ENCODE measurements around the gene EML5. TPM values are rescaled to one million over a fixed set of nuclear protein-coding genes. Genes with fewer than 3 reads are reported as not detected.

EML5 gene
- total and polyA plus RNA-seq, 2 of the 13 experiments (the other 11 are each of a cell fraction or from before 2014, with no cell fraction given) = 0.11 TPM; not detected in 1

DNA sequence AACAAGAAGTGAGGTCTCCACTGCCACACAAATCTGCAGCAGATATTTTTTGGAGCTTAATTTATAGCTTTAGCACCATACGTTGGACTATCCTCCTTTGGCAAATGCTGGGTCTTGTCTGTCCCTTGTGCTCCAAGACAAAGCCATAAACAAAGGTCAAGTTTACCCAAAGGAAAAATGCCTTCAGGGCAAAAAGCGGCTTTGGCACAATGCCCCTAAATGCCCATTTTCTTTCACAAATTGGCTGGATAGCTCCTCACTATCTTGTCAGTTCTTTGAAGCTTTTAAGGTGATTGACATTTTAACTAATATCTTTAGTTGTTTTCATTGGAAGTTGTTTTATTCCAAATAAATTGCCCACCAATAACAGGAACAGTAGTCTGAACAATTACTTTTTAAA is 59.6 kb downstream of the EML5 start:
- H4K20me1 ChIP-seq (ENCODE audit: insufficient read depth, low read length) = no peaks in the 10 kb centered on the region
- no peaks in the 10 kb centered on the region for H3K36me3 ChIP-seq (replicated peaks in 1 of 2; ENCODE audit: control insufficient read depth in 1 of 2, insufficient read depth in 2 of 2, low read length in 2 of 2)
- H3K4me1 ChIP-seq (ENCODE audit: insufficient read depth, low read length) = no peaks in the 10 kb centered on the region
- H3K4me3 ChIP-seq (replicated peaks in 1 of 3; ENCODE audit: insufficient read depth in 1 of 3, low read depth in 2 of 3, low read length in 3 of 3) = no peak overlapping the region
- no peak overlapping the region for H2AFZ ChIP-seq (ENCODE audit: low read length)
- ChIA-PET POLR2A (no interaction called here), CTCF (ENCODE audit: low intra/inter-chr PET ratio, low total read pairs) (no interaction called here)
- no peaks in the 10 kb centered on the region for H3K27me3 ChIP-seq (ENCODE audit: control insufficient read depth in 1 of 2, insufficient read depth in 2 of 2, low read length in 2 of 2)
- BruUV-seq (replicated peaks) = no TSS peak
- DNase-seq (ENCODE audit: low spot score) (no peak), ATAC-seq (no peak), FAIRE-seq (no peak)
- no peak overlapping the region for H3K9ac ChIP-seq (ENCODE audit: insufficient read depth, low read depth, low read length)
- intact Hi-C loops (cut with micrococcal nuclease; ENCODE audit: unreplicated experiment) = no loop called here
- in situ Hi-C loops (cut with HindIII; ENCODE audit: extremely low pct_ligation_motif_present, low pct_unique_long_range_greater_than_20kb) = no loop called here
- H3K27ac ChIP-seq (ENCODE audit: extremely low read length, insufficient read depth, low read length) = no peak overlapping the region
- TF ChIP-seq ZNF460 (CRISPR knock-in tag; IDR thresholded peaks at IDR 0.05; ENCODE audit: borderline replicate concordance) = no peak
- TF ChIP-seq HNRNPLL (IDR thresholded peaks at IDR 0.05; ENCODE audit: low read depth, low read length, poor library complexity, severe bottlenecking) = no peak
- TF ChIP-seq RBAK (CRISPR knock-in tag; IDR thresholded peaks at IDR 0.05) = no peak
- TF ChIP-seq, protein P1, sequence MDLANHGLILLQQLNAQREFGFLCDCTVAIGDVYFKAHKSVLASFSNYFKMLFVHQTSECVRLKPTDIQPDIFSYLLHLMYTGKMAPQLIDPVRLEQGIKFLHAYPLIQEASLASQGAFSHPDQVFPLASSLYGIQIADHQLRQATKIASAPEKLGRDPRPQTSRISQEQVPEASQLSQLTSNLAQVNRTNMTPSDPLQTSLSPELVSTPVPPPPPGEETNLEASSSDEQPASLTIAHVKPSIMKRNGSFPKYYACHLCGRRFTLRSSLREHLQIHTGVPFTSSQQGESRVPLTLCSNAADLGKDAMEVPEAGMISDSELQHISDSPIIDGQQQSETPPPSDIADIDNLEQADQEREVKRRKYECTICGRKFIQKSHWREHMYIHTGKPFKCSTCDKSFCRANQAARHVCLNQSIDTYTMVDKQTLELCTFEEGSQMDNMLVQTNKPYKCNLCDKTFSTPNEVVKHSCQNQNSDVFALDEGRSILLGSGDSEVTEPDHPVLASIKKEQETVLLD (CRISPR knock-in tag; IDR thresholded peaks at IDR 0.05; ENCODE audit: low read depth) = no peak
- TF ChIP-seq, protein P2, sequence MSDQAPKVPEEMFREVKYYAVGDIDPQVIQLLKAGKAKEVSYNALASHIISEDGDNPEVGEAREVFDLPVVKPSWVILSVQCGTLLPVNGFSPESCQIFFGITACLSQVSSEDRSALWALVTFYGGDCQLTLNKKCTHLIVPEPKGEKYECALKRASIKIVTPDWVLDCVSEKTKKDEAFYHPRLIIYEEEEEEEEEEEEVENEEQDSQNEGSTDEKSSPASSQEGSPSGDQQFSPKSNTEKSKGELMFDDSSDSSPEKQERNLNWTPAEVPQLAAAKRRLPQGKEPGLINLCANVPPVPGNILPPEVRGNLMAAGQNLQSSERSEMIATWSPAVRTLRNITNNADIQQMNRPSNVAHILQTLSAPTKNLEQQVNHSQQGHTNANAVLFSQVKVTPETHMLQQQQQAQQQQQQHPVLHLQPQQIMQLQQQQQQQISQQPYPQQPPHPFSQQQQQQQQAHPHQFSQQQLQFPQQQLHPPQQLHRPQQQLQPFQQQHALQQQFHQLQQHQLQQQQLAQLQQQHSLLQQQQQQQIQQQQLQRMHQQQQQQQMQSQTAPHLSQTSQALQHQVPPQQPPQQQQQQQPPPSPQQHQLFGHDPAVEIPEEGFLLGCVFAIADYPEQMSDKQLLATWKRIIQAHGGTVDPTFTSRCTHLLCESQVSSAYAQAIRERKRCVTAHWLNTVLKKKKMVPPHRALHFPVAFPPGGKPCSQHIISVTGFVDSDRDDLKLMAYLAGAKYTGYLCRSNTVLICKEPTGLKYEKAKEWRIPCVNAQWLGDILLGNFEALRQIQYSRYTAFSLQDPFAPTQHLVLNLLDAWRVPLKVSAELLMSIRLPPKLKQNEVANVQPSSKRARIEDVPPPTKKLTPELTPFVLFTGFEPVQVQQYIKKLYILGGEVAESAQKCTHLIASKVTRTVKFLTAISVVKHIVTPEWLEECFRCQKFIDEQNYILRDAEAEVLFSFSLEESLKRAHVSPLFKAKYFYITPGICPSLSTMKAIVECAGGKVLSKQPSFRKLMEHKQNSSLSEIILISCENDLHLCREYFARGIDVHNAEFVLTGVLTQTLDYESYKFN (CRISPR knock-in tag; conservative IDR thresholded peaks at IDR 0.05) = no peak
- no peak for TF ChIP-seq MEIS2 (CRISPR knock-in tag; IDR thresholded peaks at IDR 0.05)
- TF ChIP-seq, protein P3, sequence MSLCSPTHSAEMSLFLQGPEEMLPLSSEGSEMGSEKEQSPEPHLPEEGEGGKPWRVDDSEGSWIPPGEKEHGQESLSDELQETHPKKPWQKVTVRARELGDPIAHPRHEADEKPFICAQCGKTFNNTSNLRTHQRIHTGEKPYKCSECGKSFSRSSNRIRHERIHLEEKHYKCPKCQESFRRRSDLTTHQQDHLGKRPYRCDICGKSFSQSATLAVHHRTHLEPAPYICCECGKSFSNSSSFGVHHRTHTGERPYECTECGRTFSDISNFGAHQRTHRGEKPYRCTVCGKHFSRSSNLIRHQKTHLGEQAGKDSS (CRISPR knock-in tag; IDR thresholded peaks at IDR 0.05; ENCODE audit: borderline replicate concordance, low read depth) = no peak
- 42% methylated on average over 2 of the region's 2 CpGs for WGBS (ENCODE audit: low lambda C conversion rate)
- H3K9me3 ChIP-seq (ENCODE audit: low read length) = no peaks in the 10 kb centered on the region
- H3K79me2 ChIP-seq (ENCODE audit: insufficient read depth, low read length) = no peaks in the 10 kb centered on the region
- no peak overlapping the region for H3K4me2 ChIP-seq (ENCODE audit: low read depth, low read length)
